Transverse colon (tissue), 4 donors: ENCODE results near the gene KDM1B.

Experiments used
- CTCF ChIP-seq, 5 experiments: fragments of 200-600 bp in 3 of 5; fragments of 450-650 bp in 2 of 5; sonication (generic) in 3 of 5; IDR thresholded peaks; 1 replicate in 2 of 5; 2 replicates in 3 of 5; pipeline ENCODE4 v1.5.1; 2016 to 2017; ENCODE audit warnings: antibody characterized with exemption in 5 of 5, inconsistent platforms in 3 of 5, mild to moderate bottlenecking in 2 of 5, moderate library complexity in 1 of 5
- POLR2AphosphoS5 ChIP-seq, 3 donors: sonication (generic); formaldehyde crosslinking; IDR thresholded peaks; one replicate each; pipeline ENCODE4 v1.6.1; 2016; ENCODE audit warnings: antibody characterized with exemption in 3 of 3

- TF ChIP-seq CTCF (IDR thresholded peaks at IDR 0.05) (no peak), POLR2AphosphoS5 (IDR thresholded peaks at IDR 0.05) (no peak)
These were observed 39.9 kb upstream of the KDM1B start for GRCh38 chr6:18115356-18115755.
